ENCODE results near the gene ABCA9. TPM values are rescaled to one million over a fixed set of nuclear protein-coding genes. Genes with fewer than 3 reads are reported as not detected.

Gene ABCA9
- total RNA-seq, 1 experiment from 2014 or later, result not detected

- Histone ChIP-seq H3K18ac (ENCODE audit: insufficient read length, low read depth, low read length) (no peak overlapping the region), H2BK20ac (ENCODE audit: low read depth, low read length, poor library complexity, severe bottlenecking) (no peak overlapping the region), H3K56ac (ENCODE audit: insufficient read length, low read depth, low read length) (no peak overlapping the region), H2BK15ac (ENCODE audit: low read depth, low read length) (no peak overlapping the region), H2BK12ac (ENCODE audit: insufficient read length, low read depth, low read length) (no peak overlapping the region), H3K9ac (ENCODE audit: extremely low read depth, insufficient read length, low read length) (no peak overlapping the region), H3K4ac (ENCODE audit: low read depth, low read length) (no peak overlapping the region), H3K14ac (ENCODE audit: insufficient read depth, low read length) (no peak overlapping the region), H3T11ph (ENCODE audit: low read length) (no peak overlapping the region), H2AK5ac (ENCODE audit: insufficient read length, low read length) (no peak overlapping the region), H4K5ac (ENCODE audit: insufficient read length, low read depth, low read length) (no peak overlapping the region), H3K23me2 (ENCODE audit: insufficient read length, low read depth, low read length, poor library complexity, severe bottlenecking) (no peaks in the 10 kb centered on the region), H3K27me3 (ENCODE audit: insufficient read depth, low read length) (no peaks in the 10 kb centered on the region), H4K8ac (replicated peaks; ENCODE audit: insufficient read length, low read depth, low read length) (no peak overlapping the region), H4K20me1 (ENCODE audit: control insufficient read depth, insufficient read depth, insufficient read length) (no peaks in the 10 kb centered on the region), H4K91ac (ENCODE audit: insufficient read length, low read depth, low read length) (no peak overlapping the region), H3K9me3 (ENCODE audit: control insufficient read depth, low read depth, low read length) (no peaks in the 10 kb centered on the region), H3K4me1 (ENCODE audit: insufficient read depth, low read length) (no peaks in the 10 kb centered on the region), H2BK5ac (ENCODE audit: insufficient read length, low read length) (no peak overlapping the region), H3K23ac (ENCODE audit: insufficient read length, low read depth, low read length) (no peak overlapping the region), H3K27ac (ENCODE audit: insufficient read length, low read depth, low read length) (no peak overlapping the region), H2BK120ac (ENCODE audit: low read depth, low read length, poor library complexity, severe bottlenecking) (no peak overlapping the region), H3K4me2 (ENCODE audit: insufficient read depth, insufficient read length, low read length) (no peak overlapping the region), H3K79me2 (ENCODE audit: insufficient read depth, low read length) (no peaks in the 10 kb centered on the region), H2AFZ (ENCODE audit: low read length) (no peak overlapping the region), H3K79me1 (ENCODE audit: insufficient read depth, low read depth, low read length, poor library complexity, severe bottlenecking) (no peaks in the 10 kb centered on the region)
- no peaks in the 10 kb centered on the region for H3K4me1 Mint-ChIP-seq
- no peak overlapping the region for H3K27ac Mint-ChIP-seq
- no peak for DNase-seq
- H3K9me3 Mint-ChIP-seq, result peaks cover 0 to 3% of the 10 kb centered on the region in 2 experiments; a peak in 3 of 5 replicates
- H3K36me3 Mint-ChIP-seq (ENCODE audit: insufficient read depth in 1 of 3, low read depth in 3 of 3), result no peaks in the 10 kb centered on the region
- TF ChIP-seq, protein P1, sequence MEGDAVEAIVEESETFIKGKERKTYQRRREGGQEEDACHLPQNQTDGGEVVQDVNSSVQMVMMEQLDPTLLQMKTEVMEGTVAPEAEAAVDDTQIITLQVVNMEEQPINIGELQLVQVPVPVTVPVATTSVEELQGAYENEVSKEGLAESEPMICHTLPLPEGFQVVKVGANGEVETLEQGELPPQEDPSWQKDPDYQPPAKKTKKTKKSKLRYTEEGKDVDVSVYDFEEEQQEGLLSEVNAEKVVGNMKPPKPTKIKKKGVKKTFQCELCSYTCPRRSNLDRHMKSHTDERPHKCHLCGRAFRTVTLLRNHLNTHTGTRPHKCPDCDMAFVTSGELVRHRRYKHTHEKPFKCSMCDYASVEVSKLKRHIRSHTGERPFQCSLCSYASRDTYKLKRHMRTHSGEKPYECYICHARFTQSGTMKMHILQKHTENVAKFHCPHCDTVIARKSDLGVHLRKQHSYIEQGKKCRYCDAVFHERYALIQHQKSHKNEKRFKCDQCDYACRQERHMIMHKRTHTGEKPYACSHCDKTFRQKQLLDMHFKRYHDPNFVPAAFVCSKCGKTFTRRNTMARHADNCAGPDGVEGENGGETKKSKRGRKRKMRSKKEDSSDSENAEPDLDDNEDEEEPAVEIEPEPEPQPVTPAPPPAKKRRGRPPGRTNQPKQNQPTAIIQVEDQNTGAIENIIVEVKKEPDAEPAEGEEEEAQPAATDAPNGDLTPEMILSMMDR (conservative IDR thresholded peaks at IDR 0.05), result no peak
- no peak overlapping the region for H3K4me3 Mint-ChIP-seq
- H3K27me3 Mint-ChIP-seq (ENCODE audit: low read depth), result no peaks in the 10 kb centered on the region; the same call in 1 of the 2 replicates
- WGBS (ENCODE audit: extremely low coverage, insufficient read length, low lambda C conversion rate), result no CpG with 5 or more reads among the region's 3 CpGs
Observed at GRCh38 chr17:69031839-69032238, 28.9 kb downstream of the ABCA9 start.

Data from H9 (cell line).